Duodenal mucosa (tissue), 2 donors: ENCODE results near the gene OR2V1.
"Not testable (repeated sequence)": the region's sequence is repeated elsewhere in the genome, so short reads cannot be mapped to it uniquely, and the experiment has no call there.

Source experiments
- H3K27ac ChIP-seq: one replicate; pipeline ENCODE4 v1.7.0; 2013; ENCODE audit warnings: low read depth, low read length
- H3K27me3 ChIP-seq, 2 donors: one replicate each; pipeline ENCODE4 v1.7.0; 2013; ENCODE audit warnings: low read length in 2 of 2, control low read depth in 1 of 2; ENCODE audit not compliant: insufficient read depth in 2 of 2, control insufficient read depth in 1 of 2
- H3K36me3 ChIP-seq, 2 donors: one replicate each; pipeline ENCODE4 v1.7.0; 2013; ENCODE audit warnings: low read length in 2 of 2, control low read depth in 1 of 2; ENCODE audit not compliant: insufficient read depth in 2 of 2, control insufficient read depth in 1 of 2
- H3K4me1 ChIP-seq, 2 donors: one replicate each; pipeline ENCODE4 v1.7.0; 2013; ENCODE audit warnings: low read length in 2 of 2, control low read depth in 1 of 2; ENCODE audit not compliant: insufficient read depth in 2 of 2, control insufficient read depth in 1 of 2
- H3K4me3 ChIP-seq, 2 donors: one replicate each; pipeline ENCODE4 v1.7.0; 2013; ENCODE audit warnings: low read length in 2 of 2, low read depth in 1 of 2
- H3K9ac ChIP-seq, 2 donors: one replicate each; pipeline ENCODE4 v1.7.0; 2013; ENCODE audit warnings: low read length in 2 of 2, low read depth in 1 of 2
- H3K9me3 ChIP-seq, 2 donors: one replicate each; pipeline ENCODE4 v1.7.0; 2013; ENCODE audit warnings: low read length in 2 of 2, control low read depth in 1 of 2; ENCODE audit not compliant: control insufficient read depth in 1 of 2

OR2V1 gene

GRCh38 chr5:181168595-181169118 is 37.7 kb upstream of the OR2V1 start:
- Histone ChIP-seq H3K4me3 (no peak overlapping the region), H3K9me3 (no peaks in the 10 kb centered on the region), H3K4me1 (peaks cover 0 to 5% of the 10 kb centered on the region in 2 donors), H3K36me3 (no peaks in the 10 kb centered on the region), H3K27ac (no peak overlapping the region), H3K9ac (no peak overlapping the region), H3K27me3 (peaks cover 55 to 71% of the 10 kb centered on the region in 2 donors)

GRCh38 chr5:181167814-181168488 is 37.0 kb upstream of the OR2V1 start:
- peaks cover 0 to 5% of the 10 kb centered on the region in 2 donors for H3K4me1 ChIP-seq
- no peak overlapping the region for H3K27ac ChIP-seq
- no peak overlapping the region for H3K9ac ChIP-seq
- no peaks in the 10 kb centered on the region for H3K9me3 ChIP-seq
- no peak overlapping the region for H3K4me3 ChIP-seq
- H3K27me3 ChIP-seq, result peaks cover 48 to 64% of the 10 kb centered on the region in 2 donors
- H3K36me3 ChIP-seq, result no peaks in the 10 kb centered on the region

GRCh38 chr5:181166812-181167733 is 36.1 kb upstream of the OR2V1 start:
- Histone ChIP-seq H3K36me3 (no peaks in the 10 kb centered on the region), H3K27me3 (peaks cover 45 to 56% of the 10 kb centered on the region in 2 donors)

GRCh38 chr5:181164076-181164952 is 33.3 kb upstream of the OR2V1 start:
- H3K4me3 ChIP-seq, result no peak overlapping the region
- no peak overlapping the region for H3K27ac ChIP-seq
- H3K27me3 ChIP-seq, result peaks cover 26 to 35% of the 10 kb centered on the region in 2 donors

More at GRCh38 chr5:181166812-181167733, 36.1 kb upstream of the OR2V1 start:
- H3K4me1 ChIP-seq, result peaks cover 0 to 5% of the 10 kb centered on the region in 2 donors
- no peaks in the 10 kb centered on the region for H3K9me3 ChIP-seq
- no peak overlapping the region for H3K27ac ChIP-seq
- H3K9ac ChIP-seq, result no peak overlapping the region
- no peak overlapping the region for H3K4me3 ChIP-seq

GRCh38 chr5:181163487-181164075 is 32.6 kb upstream of the OR2V1 start:
- H3K27ac ChIP-seq, result no peak overlapping the region
- no peak overlapping the region for H3K4me3 ChIP-seq
- no peak overlapping the region for H3K9ac ChIP-seq
- peaks cover 18 to 28% of the 10 kb centered on the region in 2 donors for H3K27me3 ChIP-seq
- no peaks in the 10 kb centered on the region for H3K9me3 ChIP-seq
- H3K36me3 ChIP-seq, result no peaks in the 10 kb centered on the region
- H3K4me1 ChIP-seq, result no peaks in the 10 kb centered on the region

More at GRCh38 chr5:181164076-181164952, 33.3 kb upstream of the OR2V1 start:
- H3K4me1 ChIP-seq, result no peaks in the 10 kb centered on the region
- H3K9ac ChIP-seq, result no peak overlapping the region
- H3K36me3 ChIP-seq, result no peaks in the 10 kb centered on the region
- no peaks in the 10 kb centered on the region for H3K9me3 ChIP-seq

GRCh38 chr5:181161534-181162175 is 30.7 kb upstream of the OR2V1 start:
- no peaks in the 10 kb centered on the region for H3K36me3 ChIP-seq
- no peaks in the 10 kb centered on the region for H3K4me1 ChIP-seq
- no peak overlapping the region for H3K9ac ChIP-seq
- H3K9me3 ChIP-seq, result no peaks in the 10 kb centered on the region
- H3K4me3 ChIP-seq, result no peak overlapping the region
- H3K27me3 ChIP-seq, result peaks cover 7 to 10% of the 10 kb centered on the region in 2 donors
- H3K27ac ChIP-seq, result no peak overlapping the region

GRCh38 chr5:181160755-181161533 is 30.0 kb upstream of the OR2V1 start:
- H3K4me1 ChIP-seq, H3K36me3 ChIP-seq, H3K9me3 ChIP-seq, H3K9ac ChIP-seq, H3K27me3 ChIP-seq, H3K4me3 ChIP-seq, H3K27ac ChIP-seq: not testable (repeated sequence)

- Histone ChIP-seq H3K4me3 (no peak overlapping the region), H3K4me1 (no peaks in the 10 kb centered on the region), H3K36me3 (no peaks in the 10 kb centered on the region), H3K9ac (no peak overlapping the region), H3K27me3 (peaks cover 5 to 7% of the 10 kb centered on the region in 2 donors), H3K27ac (no peak overlapping the region), H3K9me3 (no peaks in the 10 kb centered on the region)
These were observed 29.3 kb upstream of the OR2V1 start for GRCh38 chr5:181160152-181160754.
